ENCODE data around the gene DOLK.

DNA sequence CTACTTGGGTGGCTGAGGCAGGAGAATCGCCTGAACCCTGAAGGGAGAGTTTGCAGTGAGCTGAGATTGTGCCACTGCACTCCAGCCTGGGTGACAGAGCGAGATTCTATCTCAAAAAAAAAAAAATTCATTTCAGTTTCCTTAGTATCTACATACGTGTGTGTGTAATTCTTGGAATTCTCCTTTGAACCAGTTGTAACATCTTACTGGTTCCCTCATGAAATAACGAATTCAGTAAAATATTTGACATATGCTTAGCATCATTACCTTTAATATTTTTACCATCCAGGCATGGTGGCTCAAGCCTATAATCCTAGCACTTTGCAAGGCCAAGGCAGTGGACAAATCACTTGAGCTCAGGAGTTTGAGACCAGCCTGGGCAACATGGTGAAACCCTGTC is 17.8 kb downstream of the DOLK start:
- TF ChIP-seq, protein P1, sequence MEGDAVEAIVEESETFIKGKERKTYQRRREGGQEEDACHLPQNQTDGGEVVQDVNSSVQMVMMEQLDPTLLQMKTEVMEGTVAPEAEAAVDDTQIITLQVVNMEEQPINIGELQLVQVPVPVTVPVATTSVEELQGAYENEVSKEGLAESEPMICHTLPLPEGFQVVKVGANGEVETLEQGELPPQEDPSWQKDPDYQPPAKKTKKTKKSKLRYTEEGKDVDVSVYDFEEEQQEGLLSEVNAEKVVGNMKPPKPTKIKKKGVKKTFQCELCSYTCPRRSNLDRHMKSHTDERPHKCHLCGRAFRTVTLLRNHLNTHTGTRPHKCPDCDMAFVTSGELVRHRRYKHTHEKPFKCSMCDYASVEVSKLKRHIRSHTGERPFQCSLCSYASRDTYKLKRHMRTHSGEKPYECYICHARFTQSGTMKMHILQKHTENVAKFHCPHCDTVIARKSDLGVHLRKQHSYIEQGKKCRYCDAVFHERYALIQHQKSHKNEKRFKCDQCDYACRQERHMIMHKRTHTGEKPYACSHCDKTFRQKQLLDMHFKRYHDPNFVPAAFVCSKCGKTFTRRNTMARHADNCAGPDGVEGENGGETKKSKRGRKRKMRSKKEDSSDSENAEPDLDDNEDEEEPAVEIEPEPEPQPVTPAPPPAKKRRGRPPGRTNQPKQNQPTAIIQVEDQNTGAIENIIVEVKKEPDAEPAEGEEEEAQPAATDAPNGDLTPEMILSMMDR (IDR thresholded peaks at IDR 0.05; ENCODE audit: low read depth, low read length, missing input control): no peak
- TF ChIP-seq, protein P2, sequence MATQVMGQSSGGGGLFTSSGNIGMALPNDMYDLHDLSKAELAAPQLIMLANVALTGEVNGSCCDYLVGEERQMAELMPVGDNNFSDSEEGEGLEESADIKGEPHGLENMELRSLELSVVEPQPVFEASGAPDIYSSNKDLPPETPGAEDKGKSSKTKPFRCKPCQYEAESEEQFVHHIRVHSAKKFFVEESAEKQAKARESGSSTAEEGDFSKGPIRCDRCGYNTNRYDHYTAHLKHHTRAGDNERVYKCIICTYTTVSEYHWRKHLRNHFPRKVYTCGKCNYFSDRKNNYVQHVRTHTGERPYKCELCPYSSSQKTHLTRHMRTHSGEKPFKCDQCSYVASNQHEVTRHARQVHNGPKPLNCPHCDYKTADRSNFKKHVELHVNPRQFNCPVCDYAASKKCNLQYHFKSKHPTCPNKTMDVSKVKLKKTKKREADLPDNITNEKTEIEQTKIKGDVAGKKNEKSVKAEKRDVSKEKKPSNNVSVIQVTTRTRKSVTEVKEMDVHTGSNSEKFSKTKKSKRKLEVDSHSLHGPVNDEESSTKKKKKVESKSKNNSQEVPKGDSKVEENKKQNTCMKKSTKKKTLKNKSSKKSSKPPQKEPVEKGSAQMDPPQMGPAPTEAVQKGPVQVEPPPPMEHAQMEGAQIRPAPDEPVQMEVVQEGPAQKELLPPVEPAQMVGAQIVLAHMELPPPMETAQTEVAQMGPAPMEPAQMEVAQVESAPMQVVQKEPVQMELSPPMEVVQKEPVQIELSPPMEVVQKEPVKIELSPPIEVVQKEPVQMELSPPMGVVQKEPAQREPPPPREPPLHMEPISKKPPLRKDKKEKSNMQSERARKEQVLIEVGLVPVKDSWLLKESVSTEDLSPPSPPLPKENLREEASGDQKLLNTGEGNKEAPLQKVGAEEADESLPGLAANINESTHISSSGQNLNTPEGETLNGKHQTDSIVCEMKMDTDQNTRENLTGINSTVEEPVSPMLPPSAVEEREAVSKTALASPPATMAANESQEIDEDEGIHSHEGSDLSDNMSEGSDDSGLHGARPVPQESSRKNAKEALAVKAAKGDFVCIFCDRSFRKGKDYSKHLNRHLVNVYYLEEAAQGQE (IDR thresholded peaks at IDR 0.05): no peak
- no peak for TF ChIP-seq TAF1 (conservative IDR thresholded peaks at IDR 0.05)
- no peak for TF ChIP-seq HNF4A (conservative IDR thresholded peaks at IDR 0.05)
- TF ChIP-seq JUND (IDR thresholded peaks at IDR 0.05): no peak
- TF ChIP-seq NR2F2 (IDR thresholded peaks at IDR 0.05): no peak
- no peak for TF ChIP-seq RAD21 (IDR thresholded peaks at IDR 0.05)
- no peak for TF ChIP-seq GABPA (IDR thresholded peaks at IDR 0.05 in 1 of 2, conservative IDR thresholded peaks at IDR 0.05 in 1 of 2)
